ENCODE measurements around the gene RLN3. TPM values are rescaled to one million over a fixed set of nuclear protein-coding genes. Genes with fewer than 3 reads are reported as not detected.

The RLN3 gene
- total and polyA plus RNA-seq, 10 of the 15 experiments (the other 5 are each of a cell fraction or from before 2014, with no cell fraction given): not detected

DNA sequence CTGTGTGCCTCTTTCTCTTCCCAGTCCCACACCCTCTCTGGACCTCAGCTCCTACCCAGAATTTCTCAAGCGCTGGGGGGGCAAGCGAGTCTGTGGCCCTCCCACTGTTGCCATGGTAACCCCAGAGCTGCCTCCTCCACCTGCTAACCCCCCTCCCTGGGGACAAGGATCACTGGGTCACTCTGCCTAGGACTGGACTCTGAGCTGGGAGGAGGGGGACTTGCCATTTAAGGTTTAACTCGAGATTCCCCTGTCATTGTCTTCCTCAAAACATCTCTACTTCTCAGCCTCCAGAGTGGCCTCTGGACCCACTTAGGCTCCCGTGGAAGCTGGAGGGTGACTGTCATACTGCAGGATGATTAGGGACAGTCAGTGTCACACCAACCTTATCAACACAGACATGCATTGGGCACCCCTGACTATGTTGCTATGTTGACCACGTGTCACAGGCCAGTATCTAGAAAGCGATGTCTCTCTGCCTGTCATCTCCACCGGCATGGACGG, 31.8 kb downstream of the RLN3 start:
- H3K36me3 ChIP-seq (ENCODE audit: control insufficient read depth in 2 of 2, insufficient read depth in 2 of 2, low read length in 1 of 2): no peaks in the 10 kb centered on the region
- no peaks in the 10 kb centered on the region; the same call in 1 of the 2 replicates for H4K20me1 ChIP-seq (ENCODE audit: control insufficient read depth, insufficient read depth)
- ChIA-PET POLR2A (interaction anchor here (0.6 to 1.0 kb wide), 5 partner anchors 12 to 104 kb away, joined by 3 to 4 read pairs (median 3); partner anchors contain the start of gene IL27RA), CTCF (interaction anchor here (0.6 to 5.3 kb wide), 40 partner anchors 11 to 627 kb away, joined by 3 to 110 read pairs (median 4); partner anchors contain the start of genes ASF1B, DCAF15, IL27RA and MISP3), SMC1A (ENCODE audit: uncharacterized antibody, unreplicated experiment) (interaction anchor here (0.9 to 2.6 kb wide), 12 partner anchors 9 to 188 kb away, joined by 3 to 20 read pairs (median 6); partner anchors contain the start of genes ASF1B, IL27RA and MISP3), RAD21 (ENCODE audit: unreplicated experiment) (interaction anchor here (0.9 to 2.1 kb wide), 11 partner anchors 10 to 180 kb away, joined by 3 to 12 read pairs (median 4); partner anchors contain the start of genes ASF1B, IL27RA and MISP3)
- FAIRE-seq (no peak), DNase-seq (ENCODE audit: low read depth, low spot score) (no peak), ATAC-seq (peak; percentile 41)
- no peak overlapping the region for H3K9ac ChIP-seq (ENCODE audit: control insufficient read depth, insufficient read depth, low read length)
- 40% methylated on average over 8 of the region's 8 CpGs for WGBS (ENCODE audit: insufficient coverage, insufficient replicate concordance, low lambda C conversion rate, missing lambda C conversion rate)
- no peaks in the 10 kb centered on the region for H3K79me2 ChIP-seq (ENCODE audit: control insufficient read depth, insufficient read depth, low read length)
- TF ChIP-seq LARP7 (IDR thresholded peaks at IDR 0.05): no peak
- TF ChIP-seq PML (IDR thresholded peaks at IDR 0.05; ENCODE audit: low read length): no peak
- no peak for TF ChIP-seq EGR1 (IDR thresholded peaks at IDR 0.05; ENCODE audit: borderline replicate concordance in 1 of 2, low read depth in 2 of 2, low read length in 2 of 2)
- TF ChIP-seq STAT1 (conservative IDR thresholded peaks at IDR 0.05): no peak
- TF ChIP-seq SMARCA5 (IDR thresholded peaks at IDR 0.05): no peak
- TF ChIP-seq MEF2B (IDR thresholded peaks at IDR 0.05; ENCODE audit: partially characterized antibody, poor library complexity, severe bottlenecking): no peak
- TF ChIP-seq KLF5 (IDR thresholded peaks at IDR 0.05; ENCODE audit: partially characterized antibody): no peak
- no peak overlapping the region for H3K4me3 ChIP-seq
- peaks cover 0 to 6% of the 10 kb centered on the region in 2 experiments for H3K27me3 ChIP-seq (replicated peaks in 1 of 2; ENCODE audit: control insufficient read depth in 2 of 2, insufficient read depth in 2 of 2, low read length in 1 of 2)
- H3K27ac ChIP-seq (ENCODE audit: control insufficient read depth, insufficient read depth): no peak overlapping the region
- H3K4me1 ChIP-seq (ENCODE audit: control insufficient read depth, insufficient read depth, low read length): no peaks in the 10 kb centered on the region
- in situ Hi-C loops (cut with MboI) (loop anchor here (25.0 kb wide), 1 partner anchor 772 kb away; no protein-coding TSS in a partner anchor), intact Hi-C loops (cut with micrococcal nuclease; ENCODE audit: unreplicated experiment) (no loop called here)
- H2AFZ ChIP-seq (ENCODE audit: control insufficient read depth, low read depth, low read length): no peak overlapping the region
- H3K4me2 ChIP-seq (ENCODE audit: control insufficient read depth, insufficient read depth): no peak overlapping the region
- BruUV-seq (replicated peaks): no TSS peak
- no peaks in the 10 kb centered on the region for H3K9me3 ChIP-seq (replicated peaks; ENCODE audit: control insufficient read depth, insufficient read depth, low read length)
